ENCODE measurements around the gene ESAM. TPM values are rescaled to one million over a fixed set of nuclear protein-coding genes. Genes with fewer than 3 reads are reported as not detected.

The ESAM gene
- total RNA-seq, 1 experiment from 2014 or later, result 5.3 TPM

- no peaks in the 10 kb centered on the region for H3K36me3 ChIP-seq (ENCODE audit: control insufficient read depth, insufficient read depth, low read length)
- Mint-ChIP-seq H3K27ac (ENCODE audit: unreplicated experiment) (no peak overlapping the region), H3K4me1 (ENCODE audit: low read depth, unreplicated experiment) (peaks cover 19% of the 10 kb centered on the region), H3K27me3 (ENCODE audit: insufficient read depth, unreplicated experiment) (no peaks in the 10 kb centered on the region), H3K4me3 (ENCODE audit: unreplicated experiment) (no peak overlapping the region), H3K36me3 (ENCODE audit: insufficient read depth, unreplicated experiment) (no peaks in the 10 kb centered on the region), H3K9me3 (ENCODE audit: unreplicated experiment) (no peaks in the 10 kb centered on the region)
- peaks cover 18% of the 10 kb centered on the region for H3K4me1 ChIP-seq
- DNase-seq, result no peak
- no peaks in the 10 kb centered on the region for H3K9me3 ChIP-seq
- H3K27me3 ChIP-seq (replicated peaks; ENCODE audit: control insufficient read depth, insufficient read depth, low read length), result no peaks in the 10 kb centered on the region
- ChIA-PET CTCF (interaction anchor here (1.8 kb wide), 1 partner anchor 10 kb away, joined by 9 read pairs; the partner anchor contains the start of gene ESAM), POLR2A (no interaction called here)
- no peak overlapping the region for H3K4me3 ChIP-seq (ENCODE audit: low read depth, low read length)
- TF ChIP-seq CTCF (IDR thresholded peaks at IDR 0.05; ENCODE audit: insufficient read depth in 1 of 2, low read depth in 1 of 2, low read length in 1 of 2, severe bottlenecking in 1 of 2, unreplicated experiment in 1 of 2), result no peak
- intact Hi-C loops (cut with micrococcal nuclease; ENCODE audit: unreplicated experiment), result no loop called here
- no TSS peak for BruUV-seq (replicated peaks)
These were observed 8.9 kb downstream of the ESAM start for GRCh38 chr11:124753205-124753604.

GRCh38 chr11:124752471-124753102 lies 9.5 kb downstream of the ESAM start:
- Histone ChIP-seq H3K4me1 (peaks cover 19% of the 10 kb centered on the region), H3K9me3 (no peaks in the 10 kb centered on the region), H3K36me3 (ENCODE audit: control insufficient read depth, insufficient read depth, low read length) (no peaks in the 10 kb centered on the region), H3K27me3 (replicated peaks; ENCODE audit: control insufficient read depth, insufficient read depth, low read length) (no peaks in the 10 kb centered on the region), H3K4me3 (ENCODE audit: low read depth, low read length) (no peak overlapping the region)
- Mint-ChIP-seq H3K36me3 (ENCODE audit: insufficient read depth, unreplicated experiment) (no peaks in the 10 kb centered on the region), H3K9me3 (ENCODE audit: unreplicated experiment) (no peaks in the 10 kb centered on the region), H3K4me1 (ENCODE audit: low read depth, unreplicated experiment) (peaks cover 24% of the 10 kb centered on the region), H3K4me3 (ENCODE audit: unreplicated experiment) (no peak overlapping the region), H3K27ac (ENCODE audit: unreplicated experiment) (no peak overlapping the region), H3K27me3 (ENCODE audit: insufficient read depth, unreplicated experiment) (no peaks in the 10 kb centered on the region)
- CTCF ChIA-PET, result interaction anchor here (1.8 kb wide), 1 partner anchor 10 kb away, joined by 9 read pairs; the partner anchor contains the start of gene ESAM
- POLR2A ChIA-PET, result no interaction called here
- BruUV-seq (replicated peaks), result no TSS peak
- DNase-seq, result no peak
- no peak for TF ChIP-seq CTCF (IDR thresholded peaks at IDR 0.05; ENCODE audit: insufficient read depth in 1 of 2, low read depth in 1 of 2, low read length in 1 of 2, severe bottlenecking in 1 of 2, unreplicated experiment in 1 of 2)
- intact Hi-C loops (cut with micrococcal nuclease; ENCODE audit: unreplicated experiment), result no loop called here

GRCh38 chr11:124751741-124752470 lies 10.2 kb downstream of the ESAM start, which contains the start of gene VSIG2:
TSS of gene VSIG2 (minus strand) at chr11:124752255. CDS start at chr11:124752137, 118 bp downstream.
- ChIA-PET CTCF (interaction anchor here (1.8 kb wide), 1 partner anchor 11 kb away, joined by 9 read pairs; the partner anchor contains the start of gene ESAM), POLR2A (no interaction called here)
- H3K4me3 ChIP-seq (ENCODE audit: low read depth, low read length), result no peak within 1 kb of the TSS
- no peak for TF ChIP-seq CTCF (IDR thresholded peaks at IDR 0.05; ENCODE audit: insufficient read depth in 1 of 2, low read depth in 1 of 2, low read length in 1 of 2, severe bottlenecking in 1 of 2, unreplicated experiment in 1 of 2)
- H3K4me1 Mint-ChIP-seq (ENCODE audit: low read depth, unreplicated experiment), result peaks cover 24% of the 10 kb centered on the region
- BruUV-seq (replicated peaks), result no TSS peak
- no peaks in the 10 kb centered on the region for H3K27me3 ChIP-seq (replicated peaks; ENCODE audit: control insufficient read depth, insufficient read depth, low read length)
- H3K36me3 ChIP-seq (ENCODE audit: control insufficient read depth, insufficient read depth, low read length), result no peaks in the 10 kb centered on the region
- no peak within 1 kb of the TSS for H3K4me3 Mint-ChIP-seq (ENCODE audit: unreplicated experiment)
- H3K9me3 ChIP-seq, result no peaks in the 10 kb centered on the region
- no peaks in the 10 kb centered on the region for H3K36me3 Mint-ChIP-seq (ENCODE audit: insufficient read depth, unreplicated experiment)
- no peak within 1 kb of the TSS for H3K27ac Mint-ChIP-seq (ENCODE audit: unreplicated experiment)
- H3K4me1 ChIP-seq, result peaks cover 25% of the 10 kb centered on the region
- no peaks in the 10 kb centered on the region for H3K27me3 Mint-ChIP-seq (ENCODE audit: insufficient read depth, unreplicated experiment)
- intact Hi-C loops (cut with micrococcal nuclease; ENCODE audit: unreplicated experiment), result no loop called here
- H3K9me3 Mint-ChIP-seq (ENCODE audit: unreplicated experiment), result no peaks in the 10 kb centered on the region
- no peak for DNase-seq
